Measurements from ENCODE around the gene STARD5. TPM values are rescaled to one million over a fixed set of nuclear protein-coding genes. Genes with fewer than 3 reads are reported as not detected.
"Not testable (repeated sequence)": the region's sequence is repeated elsewhere in the genome, so short reads cannot be mapped to it uniquely, and the experiment has no call there.

STARD5 gene
- total RNA-seq, 2 experiments from 2014 or later = 4.2 TPM

GRCh38 chr15:81348691-81349090, 24.8 kb upstream of the STARD5 start:
- H3K27me3 Mint-ChIP-seq; H3K9me3 Mint-ChIP-seq; CTCF ChIA-PET; H3K27ac Mint-ChIP-seq; H3K4me3 Mint-ChIP-seq; DNase-seq; H3K4me1 Mint-ChIP-seq; POLR2A ChIA-PET; H3K36me3 Mint-ChIP-seq (ENCODE audit: low read depth): not testable (repeated sequence)

GRCh38 chr15:81347910-81348309, 24.0 kb upstream of the STARD5 start:
- Mint-ChIP-seq H3K4me1 (no peaks in the 10 kb centered on the region), H3K27me3 (peaks cover 4% of the 10 kb centered on the region), H3K27ac (no peak overlapping the region), H3K9me3 (no peaks in the 10 kb centered on the region), H3K36me3 (ENCODE audit: low read depth) (no peaks in the 10 kb centered on the region), H3K4me3 (no peak overlapping the region)
- DNase-seq = no peak
- ChIA-PET POLR2A (no interaction called here), CTCF (no interaction called here)

- H3K9me3 Mint-ChIP-seq = no peaks in the 10 kb centered on the region
- no peak for DNase-seq
- peaks cover 4% of the 10 kb centered on the region for H3K27me3 Mint-ChIP-seq
- ChIA-PET CTCF (no interaction called here), POLR2A (no interaction called here)
- no peaks in the 10 kb centered on the region for H3K4me1 Mint-ChIP-seq
- no peak overlapping the region for H3K27ac Mint-ChIP-seq
- no peak overlapping the region for H3K4me3 Mint-ChIP-seq
- H3K36me3 Mint-ChIP-seq (ENCODE audit: low read depth) = no peaks in the 10 kb centered on the region
Observed at GRCh38 chr15:81346611-81347010, 22.7 kb upstream of the STARD5 start.

- no peak overlapping the region for H3K27ac Mint-ChIP-seq
- ChIA-PET CTCF (interaction anchor here (4.7 kb wide), 1 partner anchor 77 kb away, joined by 18 read pairs; no protein-coding TSS in a partner anchor), POLR2A (no interaction called here)
Observed at GRCh38 chr15:81343371-81343770, 19.4 kb upstream of the STARD5 start.

GRCh38 chr15:81341351-81341750, 17.4 kb upstream of the STARD5 start:
- ChIA-PET POLR2A (no interaction called here), CTCF (interaction anchor here (1.0 to 4.7 kb wide), 2 partner anchors 75 to 76 kb away, joined by 3 to 18 read pairs; no protein-coding TSS in a partner anchor)
- Mint-ChIP-seq H3K27ac (no peak overlapping the region), H3K27me3 (peaks cover 12% of the 10 kb centered on the region), H3K4me1 (no peaks in the 10 kb centered on the region), H3K9me3 (no peaks in the 10 kb centered on the region), H3K36me3 (ENCODE audit: low read depth) (no peaks in the 10 kb centered on the region), H3K4me3 (no peak overlapping the region)
- DNase-seq = no peak

More at GRCh38 chr15:81343371-81343770, 19.4 kb upstream of the STARD5 start:
- Mint-ChIP-seq H3K4me3 (no peak overlapping the region), H3K36me3 (ENCODE audit: low read depth) (no peaks in the 10 kb centered on the region), H3K27me3 (peaks cover 11% of the 10 kb centered on the region), H3K9me3 (no peaks in the 10 kb centered on the region), H3K4me1 (no peaks in the 10 kb centered on the region)
- no peak for DNase-seq

GRCh38 chr15:81339851-81340250, 15.9 kb upstream of the STARD5 start:
- H3K27me3 Mint-ChIP-seq = peaks cover 9% of the 10 kb centered on the region
- H3K36me3 Mint-ChIP-seq (ENCODE audit: low read depth) = no peaks in the 10 kb centered on the region
- H3K9me3 Mint-ChIP-seq = no peaks in the 10 kb centered on the region
- ChIA-PET POLR2A (no interaction called here), CTCF (no interaction called here)
- no peak overlapping the region for H3K27ac Mint-ChIP-seq
- no peak for DNase-seq
- H3K4me3 Mint-ChIP-seq = no peak overlapping the region
- no peaks in the 10 kb centered on the region for H3K4me1 Mint-ChIP-seq

GRCh38 chr15:81339321-81339720, 15.4 kb upstream of the STARD5 start:
- ChIA-PET POLR2A (no interaction called here), CTCF (no interaction called here)
- H3K27me3 Mint-ChIP-seq = peaks cover 9% of the 10 kb centered on the region
- DNase-seq = no peak
- no peaks in the 10 kb centered on the region for H3K9me3 Mint-ChIP-seq
- H3K27ac Mint-ChIP-seq = no peak overlapping the region
- H3K36me3 Mint-ChIP-seq (ENCODE audit: low read depth) = no peaks in the 10 kb centered on the region
- no peaks in the 10 kb centered on the region for H3K4me1 Mint-ChIP-seq
- H3K4me3 Mint-ChIP-seq = no peak overlapping the region

GRCh38 chr15:81338170-81339007, 14.4 kb upstream of the STARD5 start:
- DNase-seq = no peak
- no peaks in the 10 kb centered on the region for H3K36me3 Mint-ChIP-seq (ENCODE audit: low read depth)
- ChIA-PET CTCF (interaction anchor here (5.2 kb wide), 1 partner anchor 72 kb away, joined by 26 read pairs; no protein-coding TSS in a partner anchor), POLR2A (interaction anchor here (1.1 kb wide), 1 partner anchor 11 kb away, joined by 3 read pairs; no protein-coding TSS in a partner anchor)
- H3K4me1 Mint-ChIP-seq = no peaks in the 10 kb centered on the region
- H3K9me3 Mint-ChIP-seq = no peaks in the 10 kb centered on the region
- no peak overlapping the region for H3K27ac Mint-ChIP-seq
- H3K4me3 Mint-ChIP-seq = no peak overlapping the region
- H3K27me3 Mint-ChIP-seq = peaks cover 8% of the 10 kb centered on the region

- Mint-ChIP-seq H3K27ac (no peak overlapping the region), H3K4me1 (no peaks in the 10 kb centered on the region), H3K36me3 (ENCODE audit: low read depth) (no peaks in the 10 kb centered on the region), H3K27me3 (peaks cover 8% of the 10 kb centered on the region), H3K4me3 (no peak overlapping the region), H3K9me3 (no peaks in the 10 kb centered on the region)
- ChIA-PET POLR2A (interaction anchor here (1.1 kb wide), 1 partner anchor 11 kb away, joined by 3 read pairs; no protein-coding TSS in a partner anchor), CTCF (interaction anchor here (1.2 to 5.2 kb wide), 4 partner anchors 36 to 72 kb away, joined by 3 to 42 read pairs (median 16); no protein-coding TSS in a partner anchor)
- DNase-seq = no peak
Observed at GRCh38 chr15:81337713-81338157, 13.8 kb upstream of the STARD5 start.

- Mint-ChIP-seq H3K4me1 (no peaks in the 10 kb centered on the region), H3K27ac (no peak overlapping the region), H3K36me3 (ENCODE audit: low read depth) (no peaks in the 10 kb centered on the region), H3K27me3 (peaks cover 8% of the 10 kb centered on the region), H3K9me3 (no peaks in the 10 kb centered on the region), H3K4me3 (no peak overlapping the region)
- CTCF ChIA-PET = interaction anchor here (0.6 to 5.2 kb wide), 6 partner anchors 36 to 71 kb away, joined by 3 to 42 read pairs (median 8); no protein-coding TSS in a partner anchor
- POLR2A ChIA-PET = no interaction called here
- DNase-seq = no peak
Observed at GRCh38 chr15:81337241-81337640, 13.3 kb upstream of the STARD5 start.

GRCh38 chr15:81336568-81336967, 12.6 kb upstream of the STARD5 start:
- Mint-ChIP-seq H3K27me3 (peaks cover 8% of the 10 kb centered on the region), H3K4me1 (no peaks in the 10 kb centered on the region), H3K36me3 (ENCODE audit: low read depth) (no peaks in the 10 kb centered on the region), H3K27ac (no peak overlapping the region), H3K4me3 (no peak overlapping the region), H3K9me3 (no peaks in the 10 kb centered on the region)
- ChIA-PET CTCF (interaction anchor here (0.6 to 5.2 kb wide), 6 partner anchors 35 to 71 kb away, joined by 3 to 42 read pairs (median 8); no protein-coding TSS in a partner anchor), POLR2A (no interaction called here)
- DNase-seq = no peak

- ChIA-PET POLR2A (interaction anchor here (1.6 kb wide), 1 partner anchor 60 kb away, joined by 4 read pairs; no protein-coding TSS in a partner anchor), CTCF (interaction anchor here (1.1 to 5.2 kb wide), 7 partner anchors 8 to 180 kb away, joined by 3 to 42 read pairs (median 3); no protein-coding TSS in a partner anchor)
- Mint-ChIP-seq H3K27ac (no peak overlapping the region), H3K4me1 (no peaks in the 10 kb centered on the region), H3K4me3 (no peak overlapping the region), H3K9me3 (no peaks in the 10 kb centered on the region), H3K27me3 (peaks cover 8% of the 10 kb centered on the region), H3K36me3 (ENCODE audit: low read depth) (no peaks in the 10 kb centered on the region)
- no peak for DNase-seq
Observed at GRCh38 chr15:81335631-81336030, 11.7 kb upstream of the STARD5 start.

- H3K27ac Mint-ChIP-seq = no peak overlapping the region
Observed at GRCh38 chr15:81334768-81335435, 11.0 kb upstream of the STARD5 start.

More at GRCh38 chr15:81334768-81335435, 11.0 kb upstream of the STARD5 start:
- Mint-ChIP-seq H3K36me3 (ENCODE audit: low read depth) (no peaks in the 10 kb centered on the region), H3K27me3 (peaks cover 8% of the 10 kb centered on the region), H3K4me3 (no peak overlapping the region), H3K4me1 (no peaks in the 10 kb centered on the region), H3K9me3 (no peaks in the 10 kb centered on the region)
- no peak for DNase-seq
- CTCF ChIA-PET = interaction anchor here (0.8 to 5.2 kb wide), 8 partner anchors 7 to 773 kb away, joined by 3 to 42 read pairs (median 3); no protein-coding TSS in a partner anchor
- POLR2A ChIA-PET = interaction anchor here (1.6 kb wide), 1 partner anchor 59 kb away, joined by 4 read pairs; no protein-coding TSS in a partner anchor
